ENCODE results near the gene MYMK.

Gene MYMK

DNA sequence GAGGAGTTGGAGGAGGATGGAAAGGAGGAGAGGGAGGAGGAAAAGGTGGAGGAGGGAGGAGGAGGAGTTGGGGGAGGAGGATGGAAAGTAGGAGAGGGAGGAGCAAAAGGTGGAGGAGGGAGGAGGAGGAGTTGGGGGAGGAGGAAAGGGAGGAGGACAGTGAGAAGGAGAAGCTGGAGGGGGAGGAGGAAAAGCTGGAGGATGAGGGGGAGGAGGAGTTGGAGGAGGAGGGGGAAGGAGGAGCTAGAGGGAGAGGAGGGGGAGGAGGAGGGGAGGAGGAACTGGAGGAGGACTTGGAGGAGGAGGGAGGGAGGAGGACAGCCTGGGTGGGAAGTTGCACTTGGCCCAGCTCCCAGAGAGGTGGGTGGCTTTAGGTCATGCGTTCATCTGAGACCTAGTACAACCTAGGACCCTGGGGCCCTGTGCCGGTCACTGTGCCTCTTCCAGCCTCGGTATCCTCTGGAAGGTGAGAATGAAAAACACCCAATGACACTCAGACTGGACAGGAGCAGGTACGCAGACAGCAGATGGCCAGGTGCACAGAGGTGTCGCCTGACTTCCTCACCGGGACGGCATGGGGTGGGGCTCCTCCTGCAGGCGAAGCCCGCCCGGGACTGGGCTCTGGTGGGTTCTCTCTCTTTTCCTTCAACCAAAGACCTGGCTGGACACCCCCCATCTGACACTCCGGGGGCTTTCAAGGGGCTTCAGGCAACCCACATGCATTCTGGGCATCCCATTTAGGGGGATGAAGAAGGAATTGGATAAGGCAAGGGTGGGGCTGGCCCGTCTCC, 33.7 kb downstream of the MYMK start:
- in situ Hi-C loops (cut with HindIII; ENCODE audit: low sequenced_read_pairs), result loop anchor here (10.0 kb wide), 1 partner anchor 116 kb away; the partner anchor contains the start of genes STKLD1 and SURF4

DNA sequence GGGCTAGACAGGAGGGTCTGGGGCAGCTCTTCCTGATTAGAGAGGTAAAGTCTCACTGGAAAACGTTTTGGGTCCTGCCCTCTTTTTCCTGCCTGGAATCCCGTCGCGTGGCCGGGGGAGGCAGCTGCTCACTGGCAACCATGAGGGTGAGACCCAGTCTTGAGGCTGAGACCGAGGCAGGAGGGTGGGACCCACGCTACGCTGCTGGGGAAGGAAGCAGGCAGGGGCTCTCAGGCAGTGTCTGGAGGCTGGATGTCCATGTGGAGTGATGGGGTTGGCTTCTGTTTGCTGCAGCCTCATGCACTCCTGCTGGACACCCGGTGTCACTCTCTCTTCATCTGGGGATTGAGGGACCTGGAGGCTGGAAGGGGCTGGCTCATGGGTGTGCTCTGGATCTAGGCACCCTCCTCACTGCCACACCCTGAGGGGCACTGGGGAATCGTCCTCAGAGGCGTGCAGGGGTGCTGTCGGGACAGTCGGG, 34.5 kb downstream of the MYMK start:
- in situ Hi-C loops (cut with HindIII; ENCODE audit: low sequenced_read_pairs), result loop anchor here (10.0 kb wide), 1 partner anchor 115 kb away; the partner anchor contains the start of genes STKLD1 and SURF4

DNA sequence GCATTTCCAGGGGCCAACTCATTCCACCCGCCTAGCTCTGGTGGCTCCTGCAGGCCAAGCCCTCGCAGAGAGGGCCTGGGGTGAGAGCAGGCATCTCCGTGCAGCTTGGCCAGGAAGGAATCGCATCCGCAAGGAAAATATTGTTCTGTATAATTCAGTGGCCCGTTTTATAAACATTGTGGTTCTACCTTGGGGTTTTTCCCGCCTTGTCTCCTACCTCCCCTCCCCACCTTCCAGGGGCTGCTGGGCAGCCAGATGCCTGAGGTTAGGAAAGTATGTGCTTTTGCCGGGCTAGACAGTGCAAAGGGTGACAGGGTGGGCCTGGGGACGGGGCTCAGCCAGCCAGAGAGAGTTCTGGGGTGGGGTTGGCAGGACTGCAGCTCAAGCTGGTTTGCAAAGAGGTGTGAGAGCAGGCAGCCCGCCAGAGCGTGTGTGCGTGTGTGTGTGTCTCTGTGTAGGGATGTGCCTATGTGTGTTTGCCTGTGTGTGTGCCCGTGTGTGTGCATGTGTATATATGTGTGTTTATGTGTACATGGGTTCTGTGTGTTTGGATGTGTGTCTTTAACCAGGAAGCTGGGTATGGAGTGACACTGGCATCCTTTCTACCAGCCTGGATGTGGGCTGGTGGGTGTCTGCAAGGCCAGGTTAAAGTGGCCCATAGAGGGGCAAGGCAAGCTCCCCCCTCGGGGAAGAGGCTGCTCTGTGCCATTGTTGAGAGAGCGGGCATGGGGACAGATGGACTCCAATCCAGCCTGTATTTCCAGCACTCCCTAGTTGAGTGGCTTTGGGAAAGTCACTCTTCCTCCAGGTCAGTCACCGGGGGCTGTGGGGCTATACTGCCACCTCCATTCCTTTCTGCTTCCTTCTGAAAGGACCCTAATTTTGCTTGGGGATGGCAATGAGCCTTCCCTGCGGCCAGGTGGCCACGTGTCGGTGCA, 35.2 kb downstream of the MYMK start:
- in situ Hi-C loops (cut with HindIII; ENCODE audit: low sequenced_read_pairs), result loop anchor here (10.0 kb wide), 1 partner anchor 115 kb away; the partner anchor contains the start of genes STKLD1 and SURF4

DNA sequence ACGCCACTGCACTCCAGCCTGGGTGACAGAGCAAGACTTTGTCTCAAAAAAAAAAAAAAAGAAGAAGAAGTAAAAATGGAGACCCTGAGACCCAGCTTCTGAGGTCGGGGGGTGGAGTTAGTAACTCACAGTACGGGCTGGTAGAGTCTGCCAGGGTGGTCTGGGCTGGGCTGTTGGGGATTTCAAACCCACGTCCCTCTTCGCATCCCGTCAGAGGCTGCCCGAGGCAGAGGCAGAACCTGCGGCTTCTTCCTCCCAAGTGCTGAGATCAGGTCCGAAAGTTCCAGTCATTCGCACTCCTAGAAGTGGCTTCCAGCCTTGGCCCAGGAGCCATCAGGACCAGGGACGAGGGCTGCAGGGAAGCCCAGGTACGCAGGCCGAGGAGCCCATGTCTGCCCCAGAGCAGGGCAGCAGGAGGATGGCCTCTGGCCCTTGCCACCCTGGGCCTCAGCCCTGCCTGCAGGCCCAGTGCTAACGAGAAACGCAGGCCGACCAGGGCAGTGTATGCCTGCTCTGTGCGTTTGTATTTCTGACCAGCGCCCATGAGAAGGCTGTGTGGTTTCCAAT, 36.0 kb downstream of the MYMK start:
- in situ Hi-C loops (cut with HindIII; ENCODE audit: low sequenced_read_pairs), result no loop called here

DNA sequence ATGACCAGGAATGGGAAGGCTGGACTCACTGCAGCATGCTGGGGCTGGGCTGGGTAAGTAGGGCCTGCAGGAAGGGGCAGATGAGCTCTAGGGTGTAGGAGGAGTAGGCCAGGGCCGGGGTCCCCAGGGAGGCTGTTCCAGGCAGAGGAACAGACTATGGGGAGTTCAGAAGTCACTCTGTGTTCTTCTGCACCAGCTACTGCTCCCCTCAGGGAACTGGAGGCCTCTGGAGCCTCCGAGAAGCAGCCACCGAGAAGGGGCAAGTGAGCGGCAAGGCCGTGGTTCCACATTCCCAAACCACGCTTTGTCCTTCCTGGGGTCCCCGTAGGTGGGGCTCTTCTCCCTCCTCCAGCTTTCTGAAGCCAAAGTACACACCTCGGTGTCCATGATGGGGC, 37.4 kb downstream of the MYMK start:
- in situ Hi-C loops (cut with HindIII; ENCODE audit: low sequenced_read_pairs), result no loop called here

DNA sequence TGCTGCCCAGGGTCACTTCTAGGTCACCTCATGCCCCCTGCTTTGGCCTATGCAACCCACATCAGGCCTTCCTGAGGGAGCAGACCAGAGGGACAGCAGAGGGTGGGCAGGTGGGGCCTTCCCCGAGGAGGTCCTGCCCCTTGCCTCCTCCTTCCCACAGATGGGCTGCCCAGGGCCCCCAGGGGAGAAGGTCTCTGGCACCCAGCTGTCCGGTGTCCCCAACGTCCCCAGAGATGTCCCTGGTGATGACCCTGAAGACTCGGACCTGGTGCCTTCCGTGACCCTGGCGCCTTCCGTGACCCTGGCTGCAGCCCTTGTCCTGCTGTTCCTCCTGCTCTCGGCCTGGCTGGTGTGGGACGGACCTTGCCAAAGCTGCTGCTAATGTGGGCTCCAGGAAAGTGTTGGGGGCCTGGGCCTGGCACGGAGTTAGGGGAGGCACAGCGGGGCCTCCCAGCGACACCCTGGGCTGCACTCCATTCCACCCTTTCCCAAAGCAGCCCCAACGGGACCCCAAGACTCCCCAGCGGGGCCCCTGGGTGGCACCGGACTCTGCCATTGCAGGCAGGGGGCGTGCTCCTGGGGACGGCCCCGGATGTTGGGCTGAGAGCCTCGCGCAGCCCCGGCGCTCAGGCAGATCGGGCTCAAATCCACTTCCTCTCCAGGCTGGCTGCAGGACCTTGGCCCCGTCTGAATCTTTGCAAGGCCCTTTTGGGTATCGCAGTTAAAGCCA, 39.1 kb downstream of the MYMK start:
- in situ Hi-C loops (cut with HindIII; ENCODE audit: low sequenced_read_pairs), result no loop called here

DNA sequence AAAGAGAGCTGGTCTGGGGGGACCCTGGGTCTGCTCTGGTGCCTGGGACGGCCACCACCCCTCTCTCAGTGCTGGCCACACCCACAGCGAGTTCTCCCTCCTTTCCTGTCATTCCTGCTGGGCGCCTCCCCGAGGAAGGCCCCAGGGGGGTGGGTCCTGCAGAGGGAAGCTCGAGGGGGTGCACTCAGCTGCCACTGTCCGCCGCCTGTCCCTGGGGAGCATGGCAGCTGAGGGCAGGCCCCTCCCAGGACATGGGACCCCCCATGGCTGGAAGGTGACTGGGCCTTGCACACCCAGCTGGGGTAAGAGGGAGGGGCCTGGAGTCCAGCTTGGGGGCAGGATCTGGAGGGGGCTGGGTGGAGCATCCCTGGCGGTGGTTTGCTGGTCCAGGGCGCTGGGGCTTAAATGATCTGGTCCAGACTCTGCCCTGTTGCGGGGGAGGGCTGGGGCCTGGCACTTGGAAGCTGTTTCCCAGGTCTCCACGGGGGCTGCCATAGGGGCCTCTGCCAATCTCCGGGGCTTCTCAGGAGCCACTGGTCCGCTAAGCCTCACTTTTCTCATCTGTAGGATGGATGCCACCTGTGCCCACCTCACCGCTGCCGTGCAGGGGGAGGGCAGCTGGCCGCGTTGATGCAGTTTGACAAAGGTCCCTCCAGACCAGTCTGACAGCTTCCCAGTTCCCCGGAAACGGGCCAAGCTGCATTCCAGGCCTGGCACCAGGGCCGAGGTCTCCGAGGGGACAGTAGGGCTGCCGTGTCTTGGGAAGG, 39.9 kb downstream of the MYMK start:
- in situ Hi-C loops (cut with HindIII; ENCODE audit: low sequenced_read_pairs), result no loop called here

DNA sequence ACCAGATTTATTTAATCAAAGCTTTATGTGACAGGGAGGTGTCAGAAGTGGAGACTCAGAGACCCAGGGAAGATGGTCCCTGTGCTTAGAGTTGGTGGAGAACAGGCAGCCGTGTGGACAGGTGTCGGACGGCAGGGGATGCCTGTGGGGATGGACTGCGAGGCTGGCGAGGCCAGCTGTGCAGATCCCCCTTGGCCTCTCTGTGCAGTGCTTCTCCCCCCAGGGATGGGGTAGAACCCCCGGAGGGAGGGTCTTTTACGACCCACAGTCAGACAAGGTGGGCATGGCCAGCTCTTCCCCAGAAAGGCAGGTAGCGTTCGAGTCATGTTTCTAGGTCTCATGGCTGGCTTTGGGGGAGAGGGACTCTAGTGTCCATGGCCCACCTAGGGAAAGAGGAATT, 41.1 kb downstream of the MYMK start:
- in situ Hi-C loops (cut with HindIII; ENCODE audit: low sequenced_read_pairs), result no loop called here

DNA sequence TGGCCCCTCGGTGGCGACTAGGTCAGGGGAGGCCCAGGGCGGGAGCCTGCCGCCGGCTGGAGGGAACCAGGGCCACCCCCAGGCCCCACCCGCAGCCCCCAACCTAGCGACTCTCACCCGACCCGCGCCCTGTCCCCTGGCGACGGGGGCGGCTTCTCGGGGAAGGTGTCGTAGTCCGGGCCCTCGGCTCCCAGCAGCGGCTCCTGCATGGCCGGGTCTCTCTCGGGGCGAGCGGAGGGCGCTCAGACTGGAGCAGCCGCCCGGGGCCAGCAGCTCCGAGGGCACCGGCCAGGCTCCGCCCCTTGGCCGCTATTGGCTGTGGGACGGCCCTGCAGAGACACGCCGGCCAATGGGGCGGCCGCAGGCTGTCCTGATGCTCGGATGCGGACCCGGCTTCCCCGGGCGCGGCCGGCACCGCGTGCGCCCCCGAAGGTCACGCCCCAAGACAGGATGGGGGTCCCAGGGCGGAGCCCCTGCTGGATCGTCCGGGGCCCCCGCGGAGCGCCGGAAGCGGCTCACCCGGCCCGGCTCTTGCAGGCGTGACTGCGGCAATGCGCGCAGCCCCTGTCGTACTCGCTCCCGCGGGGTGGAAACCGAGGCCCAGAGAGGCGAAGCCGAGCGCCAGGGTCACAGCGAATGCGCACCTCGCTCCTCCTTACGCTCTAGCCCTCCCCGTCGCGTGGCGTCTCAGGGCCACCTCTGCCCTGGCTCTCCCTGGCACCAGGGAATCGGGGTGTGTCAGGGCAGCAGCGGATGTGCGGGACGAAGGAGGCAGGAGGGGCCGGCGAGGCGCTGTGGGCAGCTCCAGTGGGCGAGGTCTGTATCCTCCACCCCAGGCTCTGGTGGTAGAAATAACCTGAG, 45.7 kb downstream of the MYMK start, which contains the start of gene SLC2A6:
Gene SLC2A6 (minus strand): TSS at position 249 of the 861 bp plus-strand sequence. CDS start 40 bp downstream, at position 209.
- in situ Hi-C loops (cut with HindIII; ENCODE audit: low sequenced_read_pairs), result no loop called here

DNA sequence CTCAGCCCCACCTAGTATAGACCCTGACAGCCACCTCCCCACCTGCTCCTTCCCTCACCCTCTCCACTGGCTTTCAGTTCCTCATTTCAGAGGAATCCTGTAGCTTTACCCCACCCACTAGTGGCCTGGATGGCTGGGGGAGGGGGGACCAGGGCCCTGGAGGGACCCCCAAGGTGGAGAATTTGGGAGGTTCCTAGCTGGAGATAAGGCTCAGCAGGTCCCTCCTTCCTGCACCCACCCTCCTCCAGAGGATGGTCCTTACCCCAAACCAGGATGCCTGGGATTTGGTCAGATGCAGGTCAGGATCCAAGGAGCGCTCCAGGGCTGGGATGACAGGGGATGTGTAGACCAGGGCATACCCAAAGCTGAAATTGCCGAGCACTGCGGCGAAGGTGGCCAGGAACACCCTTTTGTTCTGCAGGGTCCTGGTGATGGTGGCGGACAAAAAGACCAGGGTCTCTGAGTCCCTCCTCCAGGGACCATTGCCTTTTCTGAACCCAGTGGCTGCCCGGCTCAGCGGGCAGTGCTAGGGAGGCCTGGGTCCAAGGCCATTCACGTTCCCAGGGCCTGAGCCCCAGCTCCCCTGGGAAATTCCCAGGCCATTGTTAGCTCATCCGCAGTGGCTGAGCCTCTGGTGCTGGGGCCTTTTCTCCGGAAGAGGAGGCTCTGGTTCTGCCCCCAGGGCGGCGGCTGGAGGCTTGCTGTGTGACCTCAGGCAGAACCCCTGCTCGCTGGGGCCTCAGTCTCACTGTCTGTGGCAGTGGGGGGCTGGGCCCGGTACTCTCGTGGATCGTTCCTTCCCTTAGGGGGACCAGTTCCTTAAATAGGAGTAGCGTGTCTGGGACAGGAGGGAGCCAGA, 46.5 kb downstream of the MYMK start:
- in situ Hi-C loops (cut with HindIII; ENCODE audit: low sequenced_read_pairs), result no loop called here

DNA sequence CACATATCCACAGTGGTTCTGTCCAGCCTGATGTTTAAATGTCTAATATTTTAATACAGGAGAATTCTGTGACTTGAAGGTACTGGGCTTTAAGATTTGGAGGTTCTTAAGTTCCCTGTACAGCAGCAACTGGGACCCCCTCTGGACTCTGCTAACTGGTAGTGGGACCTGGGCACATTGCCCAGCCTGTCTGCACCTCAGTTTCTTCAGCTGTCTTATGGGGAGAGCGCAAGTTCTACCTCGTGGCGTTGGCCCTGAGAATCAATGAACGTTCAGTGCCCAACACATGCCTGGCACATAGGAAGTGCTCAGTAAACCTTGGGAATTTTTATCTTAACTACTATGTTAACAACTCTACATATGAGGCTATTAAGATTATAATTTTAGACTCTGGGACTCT, 47.3 kb downstream of the MYMK start:
- in situ Hi-C loops (cut with HindIII; ENCODE audit: low sequenced_read_pairs), result no loop called here

DNA sequence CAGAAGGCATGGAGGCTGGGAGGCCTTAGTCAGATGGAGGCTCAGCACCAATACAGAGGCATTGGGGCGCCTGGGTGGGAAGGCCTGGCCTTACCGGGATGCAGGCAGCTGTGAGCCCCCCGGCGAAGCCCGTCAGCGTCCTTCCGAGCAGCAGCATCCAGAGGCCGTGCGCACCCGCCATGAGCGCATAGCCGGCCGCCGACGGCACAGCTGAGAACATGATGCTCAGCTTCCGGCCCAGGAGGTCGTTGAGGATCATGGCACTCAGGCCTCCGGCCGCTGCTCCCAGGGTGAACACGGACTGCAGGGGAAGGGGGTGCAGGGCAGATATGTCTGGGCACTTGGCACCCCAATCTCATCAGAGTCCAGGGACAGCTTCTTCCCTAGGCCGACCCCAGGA, 47.8 kb downstream of the MYMK start:
- in situ Hi-C loops (cut with HindIII; ENCODE audit: low sequenced_read_pairs), result no loop called here

DNA sequence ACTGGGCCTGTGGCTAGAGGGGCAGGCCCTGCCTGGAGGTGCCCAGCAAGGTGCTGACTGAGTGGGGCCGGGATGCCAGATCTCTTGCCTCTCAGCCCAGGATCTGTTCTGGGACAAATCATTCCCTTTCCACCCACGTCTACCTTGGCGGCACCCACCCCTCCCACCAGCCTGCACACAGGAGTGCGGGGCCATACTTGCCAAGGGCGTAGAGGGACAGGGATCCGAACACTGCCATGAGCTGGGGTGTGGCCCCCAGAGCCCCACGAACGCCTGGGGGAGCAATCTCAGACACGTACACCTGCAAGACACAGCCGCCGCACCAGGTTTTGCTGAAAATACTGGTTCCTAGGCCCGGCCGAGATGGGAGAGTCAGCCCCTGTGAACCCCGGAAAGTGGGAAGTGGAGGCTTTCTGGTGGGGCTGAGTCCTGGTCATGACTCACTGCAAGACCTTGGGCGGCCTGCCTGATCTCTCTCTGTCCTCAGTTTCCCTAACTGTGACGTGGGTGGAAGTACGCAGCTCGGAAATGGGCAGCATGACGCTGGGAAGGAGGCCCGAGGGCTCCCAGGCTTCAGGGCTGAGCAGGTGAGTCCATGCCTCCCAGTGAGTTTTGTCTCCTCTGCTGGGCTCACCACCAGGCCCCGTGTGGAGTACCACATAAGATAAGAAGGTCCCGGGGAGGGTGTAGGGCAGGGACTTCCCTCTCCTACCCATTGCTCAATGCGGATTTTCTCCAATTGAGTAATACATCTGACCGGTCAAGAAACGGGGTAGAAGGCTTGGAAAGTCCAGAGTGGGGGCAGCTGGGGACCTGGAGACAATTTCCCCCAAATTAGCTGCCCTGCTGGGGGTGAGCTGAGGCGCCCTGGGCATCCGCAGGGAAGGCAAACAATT, 48.5 kb downstream of the MYMK start:
- in situ Hi-C loops (cut with HindIII; ENCODE audit: low sequenced_read_pairs), result no loop called here

DNA sequence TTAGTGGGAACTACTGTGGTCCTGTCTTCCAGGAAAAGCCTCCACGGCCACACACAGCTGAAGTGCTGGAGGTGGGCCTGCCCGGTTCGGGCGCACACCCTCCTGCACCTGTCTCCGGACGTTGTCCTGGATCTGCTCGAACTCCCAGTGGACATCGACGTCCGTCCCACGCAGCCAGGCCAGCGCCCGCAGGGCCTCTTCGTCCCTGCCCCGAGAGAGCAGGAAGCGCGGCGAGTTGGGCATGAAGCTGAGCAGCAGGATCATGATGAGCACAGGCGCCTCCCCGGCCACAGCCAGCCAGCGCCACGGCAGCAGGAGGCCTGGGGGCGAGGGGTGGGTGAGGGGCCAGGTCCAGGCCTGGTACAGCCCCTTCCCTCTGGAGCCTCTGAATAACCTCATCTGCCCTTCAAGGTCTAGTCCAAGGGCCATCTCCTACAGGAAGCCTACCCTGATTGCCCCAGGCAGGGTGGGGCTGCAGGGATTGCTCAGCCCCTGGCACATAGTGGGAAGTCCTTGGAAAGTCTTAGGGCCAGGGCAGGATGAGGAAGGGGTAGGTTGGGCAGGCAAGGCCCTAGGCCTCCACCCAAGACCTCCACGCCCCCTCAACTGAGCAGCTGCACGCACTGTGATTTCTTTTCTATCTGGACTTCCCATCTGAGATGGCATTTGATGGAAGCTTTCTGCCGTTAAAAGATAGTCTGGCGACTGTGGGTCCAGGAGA, 49.3 kb downstream of the MYMK start:
- in situ Hi-C loops (cut with HindIII; ENCODE audit: low sequenced_read_pairs), result no loop called here

DNA sequence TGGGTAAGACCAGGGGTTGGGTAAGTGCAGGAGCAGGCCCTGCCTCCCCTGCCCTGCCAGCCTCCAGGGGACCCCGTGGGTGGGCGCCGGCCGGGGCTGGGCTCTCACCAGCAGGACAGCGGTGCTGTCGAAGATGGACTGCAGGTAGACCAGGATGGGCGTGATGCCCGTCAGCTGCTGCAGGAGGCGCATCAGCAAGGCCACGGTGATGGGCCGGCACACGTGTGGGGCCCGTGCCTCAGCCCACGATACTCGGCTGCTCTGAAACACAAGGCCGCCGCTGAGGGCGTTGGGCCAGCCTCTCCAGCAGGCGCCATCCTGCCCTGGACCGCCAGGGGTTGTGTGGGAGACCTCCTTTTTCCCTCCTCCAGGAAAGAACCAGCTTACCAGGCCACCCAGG, 49.9 kb downstream of the MYMK start:
- in situ Hi-C loops (cut with HindIII; ENCODE audit: low sequenced_read_pairs), result no loop called here

DNA sequence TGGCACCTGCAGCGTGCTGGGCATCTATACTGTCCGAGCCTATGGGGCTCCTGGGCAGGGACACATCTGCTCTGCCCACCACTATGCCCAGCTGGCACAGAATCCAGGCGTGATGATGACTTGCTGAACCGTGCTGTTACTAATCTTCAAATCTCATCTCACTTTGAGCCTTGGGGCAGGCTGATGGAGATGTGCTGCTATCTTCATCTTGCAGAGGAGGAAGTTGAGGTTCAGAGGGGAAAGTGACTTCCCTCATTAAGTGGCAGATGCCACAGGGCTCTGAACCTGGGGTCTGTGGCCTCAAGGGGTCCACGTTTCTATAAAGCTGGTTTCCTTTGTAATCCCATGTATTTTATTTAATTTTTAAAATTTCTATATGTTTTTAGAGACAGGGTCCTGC, 50.5 kb downstream of the MYMK start:
- in situ Hi-C loops (cut with HindIII; ENCODE audit: low sequenced_read_pairs), result no loop called here

Data from DLD1 (cell line).